Pons (tissue), 1 donor: ENCODE results near the gene SLC27A4.

ENCODE experiments used
- DNase-seq: peaks from one replicate; pipeline ENCODE4 v3.0.0-alpha.2; 2016; ENCODE audit warnings: low spot score

The SLC27A4 gene

GRCh38 chr9:128365525-128365924 lies 25.2 kb downstream of the SLC27A4 start:
- DNase-seq = no peak

GRCh38 chr9:128369024-128369706 lies 28.8 kb downstream of the SLC27A4 start:
- no peak for DNase-seq

GRCh38 chr9:128370367-128370751 lies 30.0 kb downstream of the SLC27A4 start:
- DNase-seq = no peak

- peak; percentile 98 for DNase-seq
Observed at GRCh38 chr9:128370752-128371629, 30.7 kb downstream of the SLC27A4 start, which contains the start of gene URM1. TSS of gene URM1 (plus strand) at chr9:128371374. CDS start at chr9:128371381, 7 bp downstream.

- DNase-seq = no peak
Observed at GRCh38 chr9:128371630-128372117, 31.3 kb downstream of the SLC27A4 start.

GRCh38 chr9:128372188-128372641 lies 31.9 kb downstream of the SLC27A4 start:
- peak; percentile 92 for DNase-seq

GRCh38 chr9:128372784-128373183 lies 32.5 kb downstream of the SLC27A4 start:
- DNase-seq = peak; percentile 51

GRCh38 chr9:128374221-128374675 lies 33.9 kb downstream of the SLC27A4 start:
- peak; percentile 98 for DNase-seq

GRCh38 chr9:128375865-128376264 lies 35.5 kb downstream of the SLC27A4 start:
- DNase-seq = no peak

- peak; percentile 69 for DNase-seq
Observed at GRCh38 chr9:128382261-128382660, 41.9 kb downstream of the SLC27A4 start.

GRCh38 chr9:128383007-128383753 lies 42.9 kb downstream of the SLC27A4 start:
- DNase-seq = peak; percentile 90

- DNase-seq = peak; percentile 92
Observed at GRCh38 chr9:128383791-128384190, 43.5 kb downstream of the SLC27A4 start.

GRCh38 chr9:128384801-128385495 lies 44.6 kb downstream of the SLC27A4 start:
- DNase-seq = no peak

GRCh38 chr9:128385496-128386460 lies 45.5 kb downstream of the SLC27A4 start:
- no peak for DNase-seq

GRCh38 chr9:128388150-128388549 lies 47.8 kb downstream of the SLC27A4 start:
- no peak for DNase-seq

- DNase-seq = no peak
Observed at GRCh38 chr9:128389395-128390149, 49.2 kb downstream of the SLC27A4 start.

GRCh38 chr9:128390150-128390812 lies 50.0 kb downstream of the SLC27A4 start:
- no peak for DNase-seq

GRCh38 chr9:128390813-128391711 lies 50.7 kb downstream of the SLC27A4 start:
- DNase-seq = peak; percentile 87
